Astrocyte (in vitro differentiated cells and primary cell): ENCODE results near the gene POMT2. TPM values are rescaled to one million over a fixed set of nuclear protein-coding genes. Genes with fewer than 3 reads are reported as not detected.

Experiments
- DNase-seq: peaks from one replicate; pipeline ENCODE4 v3.0.0-alpha.2; 2010; ENCODE audit warnings: low read depth
- FAIRE-seq: peaks from 2 replicates; lab custom pipeline; 2011; peaks lifted over from hg19 to GRCh38; lab: Jason Lieb, UNC
- H2AFZ ChIP-seq: 2 replicates; pipeline ENCODE4 v1.6.0; 2012; ENCODE audit warnings: low read depth, low read length, inconsistent platforms
- H3K27ac ChIP-seq: 2 replicates; pipeline ENCODE4 v1.5.1; 2011; ENCODE audit warnings: low read depth, low read length, inconsistent platforms
- H3K27me3 ChIP-seq: 2 replicates; pipeline ENCODE4 v1.6.0; 2011; ENCODE audit warnings: low read length, inconsistent platforms; ENCODE audit not compliant: insufficient read depth
- H3K36me3 ChIP-seq: 2 replicates; pipeline ENCODE4 v1.5.1; 2011; ENCODE audit warnings: low read length, inconsistent platforms; ENCODE audit not compliant: insufficient read depth
- H3K4me1 ChIP-seq: 2 replicates; pipeline ENCODE4 v1.5.1; 2011; ENCODE audit warnings: low read length, inconsistent platforms; ENCODE audit not compliant: insufficient read depth
- H3K4me2 ChIP-seq: 2 replicates; pipeline ENCODE4 v1.6.0; 2012; ENCODE audit warnings: low read length, inconsistent platforms
- H3K4me3 ChIP-seq: 2 replicates; pipeline ENCODE4 v1.5.1; 2011; ENCODE audit warnings: low read depth, mild to moderate bottlenecking, low read length, inconsistent platforms; ENCODE audit not compliant: insufficient read depth
- H3K79me2 ChIP-seq: 2 replicates; pipeline ENCODE4 v1.6.0; 2012; ENCODE audit warnings: mild to moderate bottlenecking, low read length, inconsistent platforms; ENCODE audit not compliant: insufficient read depth
- H3K9ac ChIP-seq: 2 replicates; pipeline ENCODE4 v1.6.0; 2012; ENCODE audit warnings: mild to moderate bottlenecking, low read length, inconsistent platforms
- H3K9me3 ChIP-seq: 2 replicates; pipeline ENCODE4 v1.5.1; 2012; ENCODE audit warnings: low read depth, mild to moderate bottlenecking, low read length, inconsistent platforms; ENCODE audit not compliant: insufficient read depth
- H4K20me1 ChIP-seq: 2 replicates; pipeline ENCODE4 v1.6.0; 2012; ENCODE audit warnings: low read length, inconsistent platforms; ENCODE audit not compliant: insufficient read depth
- H3K27ac Mint-ChIP-seq: one replicate; pipeline ENCODE4 v1.8.0; 2021; ENCODE audit warnings: mild to moderate bottlenecking, mixed read lengths; ENCODE audit not compliant: unreplicated experiment
- H3K27me3 Mint-ChIP-seq: one replicate; pipeline ENCODE4 v1.8.0; 2021; ENCODE audit warnings: low read depth, mixed read lengths; ENCODE audit not compliant: unreplicated experiment
- H3K36me3 Mint-ChIP-seq: one replicate; pipeline ENCODE4 v1.8.0; 2021; ENCODE audit warnings: low read depth, mixed read lengths; ENCODE audit not compliant: unreplicated experiment
- H3K4me1 Mint-ChIP-seq: one replicate; pipeline ENCODE4 v1.8.0; 2021; ENCODE audit warnings: low read depth, mixed read lengths; ENCODE audit not compliant: unreplicated experiment
- H3K4me3 Mint-ChIP-seq: one replicate; pipeline ENCODE4 v1.8.0; 2021; ENCODE audit warnings: mild to moderate bottlenecking, moderate library complexity, mixed read lengths; ENCODE audit not compliant: unreplicated experiment
- H3K9me3 Mint-ChIP-seq: one replicate; pipeline ENCODE4 v1.8.0; 2021; ENCODE audit warnings: mild to moderate bottlenecking, mixed read lengths; ENCODE audit not compliant: unreplicated experiment
- EZH2 ChIP-seq: IDR thresholded peaks from 2 replicates; pipeline ENCODE4 v1.6.1; 2012; ENCODE audit warnings: mild to moderate bottlenecking, low read length, inconsistent platforms; ENCODE audit not compliant: insufficient read depth
- total RNA-seq: library from RNA; stranded (reverse); gene quantifications from 2 replicates; pipeline ENCODE4 v1.2.1, GENCODE V29; 2021
- TF ChIP-seq, protein P1 (sequence below): IDR thresholded peaks from 2 replicates; pipeline ENCODE4 v1.5.1; 2011; ENCODE audit warnings: low read depth, mild to moderate bottlenecking, inconsistent platforms, low read length, moderate library complexity; ENCODE audit not compliant: insufficient read depth

POMT2 gene
- total RNA-seq, 1 donor from 2014 or later: 53.4 TPM

- DNase-seq: no peak
- Mint-ChIP-seq H3K4me1 (no peaks in the 10 kb centered on the region), H3K27me3 (no peaks in the 10 kb centered on the region), H3K9me3 (no peaks in the 10 kb centered on the region), H3K4me3 (no peak overlapping the region), H3K27ac (no peak overlapping the region), H3K36me3 (no peaks in the 10 kb centered on the region)
- H3K79me2 ChIP-seq: peaks cover 5% of the 10 kb centered on the region
- peaks cover 7% of the 10 kb centered on the region for H3K4me1 ChIP-seq
- no peak for FAIRE-seq
- H3K4me2 ChIP-seq: no peak overlapping the region
- H3K4me3 ChIP-seq: no peak overlapping the region
- H3K27me3 ChIP-seq: no peaks in the 10 kb centered on the region
- TF ChIP-seq, protein P1, sequence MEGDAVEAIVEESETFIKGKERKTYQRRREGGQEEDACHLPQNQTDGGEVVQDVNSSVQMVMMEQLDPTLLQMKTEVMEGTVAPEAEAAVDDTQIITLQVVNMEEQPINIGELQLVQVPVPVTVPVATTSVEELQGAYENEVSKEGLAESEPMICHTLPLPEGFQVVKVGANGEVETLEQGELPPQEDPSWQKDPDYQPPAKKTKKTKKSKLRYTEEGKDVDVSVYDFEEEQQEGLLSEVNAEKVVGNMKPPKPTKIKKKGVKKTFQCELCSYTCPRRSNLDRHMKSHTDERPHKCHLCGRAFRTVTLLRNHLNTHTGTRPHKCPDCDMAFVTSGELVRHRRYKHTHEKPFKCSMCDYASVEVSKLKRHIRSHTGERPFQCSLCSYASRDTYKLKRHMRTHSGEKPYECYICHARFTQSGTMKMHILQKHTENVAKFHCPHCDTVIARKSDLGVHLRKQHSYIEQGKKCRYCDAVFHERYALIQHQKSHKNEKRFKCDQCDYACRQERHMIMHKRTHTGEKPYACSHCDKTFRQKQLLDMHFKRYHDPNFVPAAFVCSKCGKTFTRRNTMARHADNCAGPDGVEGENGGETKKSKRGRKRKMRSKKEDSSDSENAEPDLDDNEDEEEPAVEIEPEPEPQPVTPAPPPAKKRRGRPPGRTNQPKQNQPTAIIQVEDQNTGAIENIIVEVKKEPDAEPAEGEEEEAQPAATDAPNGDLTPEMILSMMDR: no peak
- H4K20me1 ChIP-seq: no peaks in the 10 kb centered on the region
- no peak overlapping the region for H3K9ac ChIP-seq
- H3K27ac ChIP-seq: no peak overlapping the region
- no peaks in the 10 kb centered on the region for H3K9me3 ChIP-seq
- H3K36me3 ChIP-seq: no peaks in the 10 kb centered on the region
- no peak overlapping the region for H2AFZ ChIP-seq
Observed at GRCh38 chr14:77325746-77326094, 5.0 kb upstream of the POMT2 start.

DNA sequence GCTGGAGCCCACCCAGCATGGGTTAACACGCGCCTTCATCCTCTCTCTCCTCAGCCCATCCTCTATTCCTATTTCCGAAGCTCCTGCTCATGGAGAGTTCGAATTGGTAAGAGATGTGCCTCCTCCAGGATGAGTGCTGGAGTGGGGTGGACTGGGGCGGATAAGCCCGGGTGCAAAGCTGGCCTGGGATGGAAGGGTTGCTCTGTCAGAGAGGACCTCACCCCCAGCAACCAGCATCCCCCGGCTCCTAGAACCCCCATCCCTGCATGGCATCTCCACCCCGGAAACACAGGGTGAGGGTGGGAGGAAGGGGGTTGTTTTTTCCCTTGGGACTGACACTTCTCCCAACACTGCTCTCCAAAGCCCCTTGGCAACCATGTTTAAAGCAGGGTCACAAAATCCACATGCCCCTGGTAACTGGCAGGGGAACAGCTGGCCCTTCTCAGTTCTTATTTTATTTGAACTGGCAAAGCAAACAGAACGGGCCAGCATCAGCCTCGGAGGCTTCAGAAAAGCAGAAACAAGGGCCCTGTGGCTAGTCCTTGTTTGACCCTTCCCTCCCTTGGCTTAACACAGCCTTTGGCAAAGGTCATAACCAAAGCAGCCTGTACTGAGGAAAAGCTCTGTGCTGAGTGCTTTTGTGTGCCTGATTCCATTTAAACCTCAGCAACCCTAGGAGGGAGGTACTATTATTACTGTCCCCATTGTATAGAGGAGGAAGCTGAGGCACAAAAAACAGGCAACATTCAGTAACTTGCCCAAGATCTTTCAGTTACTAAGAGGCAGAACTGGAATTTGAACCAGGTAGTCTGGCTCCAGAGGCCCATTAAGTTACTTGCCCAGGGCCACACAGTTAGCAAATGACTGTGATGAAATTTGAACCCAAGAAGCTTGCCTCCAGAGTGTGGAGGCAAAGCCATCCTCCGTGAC, 4.4 kb upstream of the POMT2 start:
- Mint-ChIP-seq H3K4me1 (peaks cover under 1% of the 10 kb centered on the region), H3K27me3 (no peaks in the 10 kb centered on the region), H3K4me3 (no peak overlapping the region), H3K9me3 (no peaks in the 10 kb centered on the region), H3K36me3 (no peaks in the 10 kb centered on the region), H3K27ac (no peak overlapping the region)
- H3K36me3 ChIP-seq: no peaks in the 10 kb centered on the region
- H3K27me3 ChIP-seq: no peaks in the 10 kb centered on the region
- TF ChIP-seq EZH2: no peak
- TF ChIP-seq, protein P1: no peak
- no peak overlapping the region for H2AFZ ChIP-seq
- H3K79me2 ChIP-seq: peaks cover 5% of the 10 kb centered on the region
- H3K4me3 ChIP-seq: no peak overlapping the region
- H3K4me1 ChIP-seq: peaks cover 8% of the 10 kb centered on the region
- DNase-seq: no peak
- H3K27ac ChIP-seq: no peak overlapping the region
- H3K9me3 ChIP-seq: no peaks in the 10 kb centered on the region
- no peak for FAIRE-seq
- H4K20me1 ChIP-seq: no peaks in the 10 kb centered on the region
- H3K4me2 ChIP-seq: no peak overlapping the region
- no peak overlapping the region for H3K9ac ChIP-seq

- H3K36me3 Mint-ChIP-seq: no peaks in the 10 kb centered on the region
- TF ChIP-seq EZH2: no peak
- TF ChIP-seq, protein P1: no peak
- H3K9me3 Mint-ChIP-seq: no peaks in the 10 kb centered on the region
- no peak for FAIRE-seq
- H3K4me3 ChIP-seq: no peak overlapping the region
- H3K9ac ChIP-seq: no peak overlapping the region
- no peaks in the 10 kb centered on the region for H3K27me3 Mint-ChIP-seq
- no peak overlapping the region for H2AFZ ChIP-seq
- no peaks in the 10 kb centered on the region for H3K9me3 ChIP-seq
- peaks cover 16% of the 10 kb centered on the region for H3K4me1 ChIP-seq
- H3K4me2 ChIP-seq: no peak overlapping the region
- no peak overlapping the region for H3K27ac ChIP-seq
- DNase-seq: no peak
- peaks cover 8% of the 10 kb centered on the region for H3K4me1 Mint-ChIP-seq
- peaks cover 4% of the 10 kb centered on the region for H4K20me1 ChIP-seq
- H3K27ac Mint-ChIP-seq: no peak overlapping the region
- peaks cover 13% of the 10 kb centered on the region for H3K79me2 ChIP-seq
- no peaks in the 10 kb centered on the region for H3K27me3 ChIP-seq
- H3K4me3 Mint-ChIP-seq: no peak overlapping the region
- no peaks in the 10 kb centered on the region for H3K36me3 ChIP-seq
Observed at GRCh38 chr14:77324289-77324688, 3.6 kb upstream of the POMT2 start.
